GM21423 (cell line): ENCODE measurements around the gene KLF16.
"Not testable (repeated sequence)": the region's sequence is repeated elsewhere in the genome, so short reads cannot be mapped to it uniquely, and the experiment has no call there.

Experiments
- ATAC-seq: cut with Tn5 transposase; IDR thresholded peaks from one replicate; pipeline ENCODE4 v1.9.1; 2021; ENCODE audit warnings: mild to moderate bottlenecking, moderate library complexity; ENCODE audit not compliant: unreplicated experiment

KLF16 gene

DNA sequence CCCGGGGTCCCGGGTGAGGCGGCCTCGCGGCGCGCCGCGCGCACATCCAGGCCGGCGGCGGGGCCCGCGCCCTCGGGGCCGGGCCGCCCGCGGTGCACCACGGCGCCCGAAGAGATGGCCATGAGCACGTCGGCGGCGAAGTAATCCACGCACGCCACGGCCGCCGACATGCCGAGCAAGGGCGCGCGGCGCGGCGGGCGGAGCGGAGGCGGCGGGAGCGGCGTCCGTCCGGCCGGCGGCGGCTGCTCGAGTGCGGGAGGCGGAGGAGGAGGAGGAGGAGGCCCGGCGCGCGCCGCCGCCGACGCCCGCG lies at the start of gene KLF16:
KLF16 (minus strand) TSS at position 252 of the 310 bp plus-strand sequence; CDS start at position 170, 82 bp downstream.
- no peak for ATAC-seq

DNA sequence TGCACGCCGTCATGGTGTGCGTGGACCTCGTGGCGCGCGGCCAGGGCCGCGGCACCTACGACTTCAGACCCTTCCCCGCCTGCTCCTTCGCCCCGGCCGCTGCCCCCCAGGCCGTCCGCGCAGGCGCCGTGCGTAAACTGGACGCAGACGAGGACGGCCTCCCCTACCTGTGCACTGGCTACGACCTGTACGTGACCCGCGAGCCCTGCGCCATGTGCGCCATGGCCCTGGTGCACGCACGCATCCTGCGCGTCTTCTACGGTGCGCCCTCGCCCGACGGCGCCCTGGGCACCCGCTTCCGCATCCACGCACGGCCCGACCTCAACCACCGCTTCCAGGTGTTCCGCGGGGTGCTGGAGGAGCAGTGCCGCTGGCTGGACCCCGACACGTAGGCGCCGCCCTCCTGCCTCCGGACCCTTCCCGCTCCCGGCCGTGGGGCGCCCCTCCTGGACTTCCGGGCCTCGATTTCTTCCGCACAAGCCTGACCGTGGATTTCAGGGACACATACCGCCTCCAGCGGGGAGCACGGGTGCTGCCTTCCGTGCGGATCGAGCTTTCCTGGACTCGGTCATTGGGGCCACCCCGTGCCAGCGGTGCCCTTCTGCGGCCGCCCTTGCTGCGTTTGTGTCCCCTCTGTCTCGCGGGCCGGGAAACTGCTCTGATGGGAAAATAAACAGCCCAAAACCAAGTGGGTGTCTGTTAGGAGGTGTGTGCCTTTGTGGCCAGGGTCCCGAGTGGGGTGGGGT lies 49.6 kb upstream of the KLF16 start:
- ATAC-seq = no peak

DNA sequence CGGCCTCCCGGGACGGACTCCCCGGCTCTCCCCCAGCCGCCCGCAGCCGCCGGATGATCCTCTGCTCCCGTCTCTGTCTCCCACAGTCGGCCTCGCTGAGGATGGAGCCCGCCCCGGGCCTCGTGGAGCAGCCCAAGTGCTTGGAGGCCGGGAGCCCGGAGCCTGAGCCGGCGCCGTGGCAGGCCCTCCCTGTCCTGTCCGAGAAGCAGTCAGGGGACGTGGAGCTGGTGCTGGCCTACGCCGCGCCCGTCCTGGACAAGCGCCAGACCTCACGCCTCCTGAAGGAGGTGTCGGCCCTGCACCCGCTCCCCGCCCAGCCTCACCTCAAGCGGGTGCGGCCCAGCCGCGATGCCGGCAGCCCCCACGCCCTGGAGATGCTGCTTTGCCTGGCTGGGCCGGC lies 48.6 kb upstream of the KLF16 start:
- ATAC-seq = no peak

DNA sequence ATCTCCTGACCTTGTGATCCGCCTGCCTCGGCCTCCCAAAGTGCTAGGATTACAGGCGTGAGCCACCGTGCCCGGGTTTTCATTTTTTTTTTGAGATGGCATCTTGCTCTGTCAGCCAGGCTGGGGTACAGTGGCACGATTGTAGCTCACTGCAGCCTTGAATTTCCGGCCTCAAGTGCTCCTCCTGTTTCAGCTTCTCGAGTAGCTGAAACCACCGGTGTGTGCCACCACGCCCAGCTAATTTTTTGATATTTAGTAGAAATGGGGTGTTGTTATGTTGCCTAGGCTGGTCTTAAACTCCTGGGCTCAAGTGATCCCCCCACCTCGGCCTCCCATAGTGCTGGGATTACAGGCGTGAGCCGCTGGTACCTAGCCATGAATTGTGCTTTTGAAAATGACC lies 47.7 kb upstream of the KLF16 start:
- ATAC-seq = no peak

DNA sequence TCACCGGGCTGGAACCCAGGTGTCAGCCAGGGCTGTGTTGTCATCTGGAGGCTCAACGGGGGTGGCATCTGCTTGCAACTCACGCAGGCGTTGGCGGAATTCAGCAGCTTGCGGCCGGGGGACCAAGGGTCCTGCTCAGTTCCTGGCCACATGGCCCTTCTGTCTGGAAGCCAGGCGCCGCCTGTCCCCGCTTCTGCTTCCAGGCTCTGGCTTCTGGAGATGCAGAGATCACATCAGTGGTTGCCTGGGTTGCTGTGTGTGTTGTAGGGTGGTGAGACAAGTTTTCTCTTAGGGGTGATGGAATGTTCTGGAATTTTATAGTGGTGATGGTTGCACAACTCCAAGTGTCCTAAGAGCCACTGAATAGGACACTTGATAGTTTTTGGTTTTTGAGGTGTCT lies 46.8 kb upstream of the KLF16 start:
- no peak for ATAC-seq

DNA sequence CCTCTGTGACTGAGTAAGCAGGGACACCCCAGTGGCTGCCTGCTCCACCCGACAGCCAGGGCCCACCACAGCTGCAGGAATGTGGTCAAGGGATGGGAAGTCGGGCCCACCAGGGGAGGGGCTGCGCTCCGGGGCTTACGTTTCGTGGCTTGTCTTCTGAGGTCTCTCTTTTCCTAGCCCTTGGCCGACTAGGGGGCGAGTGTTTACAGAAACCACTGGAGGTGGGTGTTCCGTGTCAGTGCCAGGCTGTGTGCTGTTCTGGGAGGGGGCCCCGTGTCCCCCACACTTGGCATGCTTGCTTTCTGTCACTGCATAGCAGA lies 46.3 kb upstream of the KLF16 start:
- ATAC-seq = no peak

DNA sequence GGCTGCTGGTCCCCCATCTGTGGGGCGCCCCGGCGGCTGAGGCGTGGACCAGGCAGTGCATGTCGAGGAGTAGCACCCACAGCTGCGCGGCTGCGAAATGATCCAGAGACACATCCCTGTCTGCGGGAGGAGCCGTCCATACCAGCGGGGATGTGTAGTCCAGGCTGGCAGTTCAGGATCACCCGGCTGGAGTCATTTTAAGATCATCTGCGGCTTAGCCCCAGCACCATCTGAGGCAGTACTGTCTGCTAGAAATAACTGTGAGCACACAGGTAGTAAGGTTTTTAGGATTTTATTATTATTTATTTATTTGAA lies 44.9 kb upstream of the KLF16 start:
- no peak for ATAC-seq

DNA sequence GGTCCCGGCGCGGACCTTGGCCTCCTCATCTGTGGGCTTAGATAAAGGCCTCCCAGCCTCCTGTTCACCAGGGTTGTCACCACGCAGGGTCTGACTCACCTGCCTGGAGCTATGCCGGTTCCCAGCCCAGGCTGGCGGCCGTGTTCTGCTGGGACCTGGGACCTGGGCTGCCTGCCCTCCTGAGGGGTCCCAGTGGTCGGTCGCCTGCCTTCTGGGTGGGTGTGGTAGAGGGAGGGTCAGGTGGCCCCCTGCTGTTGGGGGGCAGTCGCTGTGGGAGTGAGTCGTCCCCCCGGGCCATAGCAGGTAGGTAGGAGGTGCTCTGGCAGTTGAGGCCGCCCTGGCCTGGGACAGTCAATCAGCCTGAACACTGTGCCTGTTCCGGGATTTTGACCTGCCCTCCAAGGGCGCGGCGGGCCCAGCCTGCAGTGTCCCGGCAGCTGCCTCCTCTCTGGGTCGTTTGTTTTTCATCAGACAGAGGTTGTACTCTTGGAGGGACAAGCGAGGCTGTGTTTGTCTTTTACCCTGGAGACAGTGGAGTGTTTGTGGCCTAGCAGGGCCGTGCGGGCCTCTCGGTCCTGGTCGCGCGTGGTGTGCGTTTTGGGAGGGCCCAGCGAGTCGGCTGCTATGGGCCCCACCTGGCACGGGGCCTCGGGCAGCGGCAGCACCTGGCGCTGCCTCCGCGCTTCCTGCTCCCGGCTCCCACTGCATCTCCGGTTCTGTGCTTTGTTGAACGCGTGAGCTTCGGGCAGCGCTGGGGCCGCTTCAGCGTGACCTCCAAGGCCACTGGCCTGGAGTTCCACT lies 44.4 kb upstream of the KLF16 start:
- ATAC-seq = no peak

DNA sequence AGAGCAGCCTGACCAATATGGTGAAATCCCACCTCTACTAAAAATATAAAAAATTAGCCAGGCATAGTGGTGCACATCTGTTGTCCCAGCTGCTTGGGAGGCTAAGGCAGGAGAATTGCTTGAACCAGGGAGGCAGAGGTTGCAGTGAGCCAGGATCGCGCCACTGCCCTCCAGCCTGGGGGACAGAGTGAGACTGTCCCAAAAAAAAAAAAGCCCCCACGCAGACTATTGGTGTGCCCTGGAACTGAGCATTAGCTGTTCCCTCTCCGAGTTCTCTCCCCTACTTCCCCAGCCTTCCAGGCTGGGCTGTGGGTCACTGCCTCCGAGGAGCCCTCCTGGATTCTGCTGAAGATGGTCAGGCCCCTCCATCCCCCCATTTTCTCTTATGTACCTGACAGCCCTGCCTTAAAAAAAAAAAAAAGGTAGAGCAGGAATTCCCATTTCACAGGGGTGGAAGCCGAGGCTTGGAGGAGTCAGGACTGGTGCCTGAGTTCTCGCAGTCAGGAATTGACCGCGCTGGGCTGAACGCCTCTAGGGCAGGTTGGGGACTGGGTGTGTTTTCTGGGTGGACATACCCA lies 43.7 kb upstream of the KLF16 start:
- ATAC-seq = no peak

DNA sequence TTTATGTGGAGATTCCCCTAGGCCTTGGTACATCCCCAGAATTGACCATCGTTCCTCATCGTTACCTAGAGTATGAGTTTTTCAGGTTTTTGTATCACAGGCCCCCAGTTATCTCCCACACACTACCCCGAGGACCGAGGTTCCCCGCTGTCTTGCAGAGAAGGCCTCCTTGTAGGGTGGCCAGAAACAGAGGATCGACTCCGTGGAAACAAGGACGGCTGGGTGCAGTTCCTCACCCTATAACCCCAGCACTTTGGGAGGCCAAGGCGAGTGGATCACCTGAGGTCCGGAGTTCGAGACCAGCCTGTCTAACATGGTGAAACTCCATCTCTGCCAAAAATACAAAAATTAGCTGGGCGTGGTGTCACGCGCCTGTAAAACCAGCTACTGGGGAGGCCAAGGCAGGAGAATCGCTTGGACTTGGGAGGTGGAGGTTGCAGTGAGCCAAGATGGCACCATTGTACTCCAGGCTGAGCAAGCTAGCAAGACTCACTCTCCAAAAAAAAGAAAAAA lies 42.5 kb upstream of the KLF16 start:
- ATAC-seq = no peak

DNA sequence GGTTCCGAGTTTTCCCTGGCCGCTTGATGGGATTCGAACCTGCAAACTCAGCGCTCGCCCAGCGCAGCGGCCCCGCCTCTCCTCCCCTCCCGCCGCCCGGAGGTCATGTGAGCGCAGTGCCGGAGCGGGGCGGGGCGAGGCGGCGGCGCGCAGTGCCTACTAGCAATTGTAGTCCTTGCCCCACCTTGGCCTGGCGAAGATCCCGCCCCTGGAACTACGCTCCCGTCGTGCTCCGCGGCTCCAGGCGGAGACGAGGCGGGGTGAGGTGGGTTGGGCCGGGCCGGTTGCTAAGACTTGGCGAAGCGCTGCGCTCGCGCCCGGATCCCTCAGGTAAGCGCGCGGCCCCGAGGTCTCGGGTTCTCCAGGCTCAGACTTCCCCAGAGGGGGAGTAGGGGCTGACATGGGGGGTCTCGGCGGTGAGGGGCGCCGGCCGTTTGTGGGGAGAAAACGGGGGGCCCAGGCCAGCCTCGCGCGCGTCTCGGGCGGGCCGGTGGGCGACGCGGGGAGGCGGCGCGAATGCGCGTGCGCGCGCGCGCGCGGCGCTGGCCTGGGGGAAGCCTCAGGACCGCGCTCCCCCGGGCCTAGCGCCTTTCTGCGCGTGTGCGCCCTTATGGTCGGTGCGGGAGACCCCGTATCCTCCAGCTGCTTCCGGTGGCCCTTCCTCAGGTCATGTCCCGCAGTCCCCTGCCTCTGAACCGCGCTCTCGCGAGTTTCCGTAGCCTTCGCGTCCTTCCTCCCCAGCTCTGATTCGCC lies 41.9 kb upstream of the KLF16 start, which contains the start of the genes ADAT3 and SCAMP4:
ADAT3 (plus strand) TSS at position 290 of the 753 bp plus-strand sequence. CDS start 6,649 bp downstream, outside the sequence.
SCAMP4 (plus strand) TSS at position 290 of the 753 bp plus-strand sequence. CDS start 9,621 bp downstream, outside the sequence.
- ATAC-seq = peak; percentile 77

DNA sequence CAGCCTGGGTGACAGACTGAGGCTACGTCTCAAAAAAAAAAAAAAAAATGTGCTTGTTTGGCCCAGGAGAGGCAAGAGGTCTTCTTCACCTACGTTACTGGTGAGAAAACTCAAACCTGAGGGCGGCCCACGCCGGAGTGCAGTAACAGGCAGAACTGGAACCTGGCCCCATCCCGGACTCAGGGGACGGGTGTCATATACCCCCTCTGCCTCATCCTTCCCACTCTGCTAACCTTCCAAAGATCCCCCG lies 41.4 kb upstream of the KLF16 start:
- no peak for ATAC-seq

DNA sequence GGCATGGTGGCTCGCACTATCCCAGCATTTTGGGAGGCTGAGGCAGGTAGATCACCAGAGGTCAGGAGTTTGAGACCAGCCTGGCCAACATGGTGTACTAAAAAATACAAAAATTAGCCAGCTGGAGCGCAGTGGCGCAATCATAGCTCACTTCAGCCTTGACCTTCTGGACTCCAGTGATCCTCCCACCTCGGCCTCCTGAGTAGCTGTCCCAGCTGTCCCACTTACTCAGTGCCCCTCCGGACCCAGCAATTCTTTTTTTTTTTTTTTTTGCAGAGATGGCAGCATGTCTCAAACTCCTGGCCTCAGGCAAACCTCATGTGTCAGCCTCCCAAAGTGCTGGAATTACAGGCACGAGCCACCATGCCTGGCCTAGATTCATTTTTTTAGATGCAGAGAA lies 39.5 kb upstream of the KLF16 start:
- ATAC-seq = no peak

DNA sequence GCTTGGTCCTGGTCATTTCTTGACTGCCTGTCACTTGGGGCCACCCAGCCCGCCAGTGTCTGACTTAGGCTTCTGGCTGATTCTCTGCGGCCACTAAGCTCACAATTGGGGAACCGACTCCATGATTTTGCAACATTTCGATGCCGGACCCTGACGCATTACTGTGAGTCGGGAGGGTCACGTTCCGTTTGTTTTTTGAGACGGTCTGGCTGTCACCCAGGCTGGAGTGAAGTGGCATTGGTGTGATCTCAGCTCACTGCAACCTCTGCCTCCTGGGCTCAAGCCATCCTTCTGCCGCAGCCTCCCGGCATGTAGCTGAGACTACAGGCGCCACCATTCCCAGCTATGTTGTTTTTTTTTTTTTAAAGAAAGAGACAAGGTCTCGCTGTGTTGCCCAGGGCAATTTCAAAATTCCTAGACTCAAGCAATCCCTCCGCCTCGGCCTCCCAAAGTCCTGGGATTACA lies 38.6 kb upstream of the KLF16 start:
- ATAC-seq = no peak

DNA sequence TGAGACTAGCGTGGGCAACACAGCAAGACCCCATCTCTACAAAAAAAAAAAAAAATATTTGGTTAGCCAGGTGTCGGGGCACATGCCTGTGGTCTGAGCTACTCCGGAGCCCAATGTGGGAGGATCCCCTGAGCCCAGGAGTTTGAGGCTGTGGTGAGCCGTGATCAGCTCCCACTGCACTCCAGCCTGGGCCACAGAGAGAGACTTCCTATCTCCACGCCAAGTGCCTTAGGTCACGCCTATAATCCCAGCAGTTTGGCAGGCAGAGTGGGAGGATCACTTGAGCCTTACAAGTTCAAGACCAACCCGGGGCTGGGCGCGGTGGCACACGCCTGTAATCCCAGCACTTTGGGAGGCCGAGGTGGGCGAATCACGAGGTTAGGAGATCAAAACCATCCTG lies 33.1 kb upstream of the KLF16 start:
- no peak for ATAC-seq

DNA sequence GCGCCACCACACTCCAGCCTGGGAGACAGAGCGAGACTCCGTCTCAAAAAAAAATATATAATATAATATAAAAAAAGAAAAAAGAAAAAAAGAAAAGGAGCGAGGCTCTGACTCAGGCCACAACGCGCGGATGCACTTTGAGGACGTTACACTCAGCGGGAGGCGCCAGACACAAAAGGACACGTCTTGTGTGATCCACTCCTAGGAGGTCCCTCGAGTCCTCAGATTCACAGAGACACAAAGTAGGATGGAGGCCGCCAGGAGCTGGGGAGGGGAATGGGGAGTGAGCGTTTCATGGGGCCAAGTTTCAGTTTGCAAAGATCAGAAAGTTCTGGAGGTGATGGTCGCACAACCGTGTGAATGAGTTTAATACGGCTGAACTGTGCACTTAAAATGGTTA lies 30.4 kb upstream of the KLF16 start:
- ATAC-seq = no peak

DNA sequence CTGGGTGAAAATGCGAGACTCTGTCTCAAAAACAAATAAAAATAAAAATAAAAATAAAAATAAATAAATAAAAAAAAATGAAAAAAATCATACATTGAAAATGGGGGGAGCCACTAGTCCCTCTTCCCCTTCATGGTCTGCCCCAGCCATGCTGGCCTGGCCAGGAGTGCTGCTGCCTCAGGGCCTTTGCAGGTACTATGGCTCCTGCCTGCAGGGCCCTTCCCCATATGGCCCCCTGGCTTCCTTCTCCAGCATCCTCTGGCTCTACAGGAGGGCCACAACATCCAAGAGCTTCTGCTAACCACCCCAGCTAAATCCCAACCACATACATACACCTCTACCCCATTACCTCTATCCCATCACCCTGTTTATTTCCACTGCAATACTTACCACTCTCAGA lies 26.5 kb upstream of the KLF16 start:
- ATAC-seq = no peak

DNA sequence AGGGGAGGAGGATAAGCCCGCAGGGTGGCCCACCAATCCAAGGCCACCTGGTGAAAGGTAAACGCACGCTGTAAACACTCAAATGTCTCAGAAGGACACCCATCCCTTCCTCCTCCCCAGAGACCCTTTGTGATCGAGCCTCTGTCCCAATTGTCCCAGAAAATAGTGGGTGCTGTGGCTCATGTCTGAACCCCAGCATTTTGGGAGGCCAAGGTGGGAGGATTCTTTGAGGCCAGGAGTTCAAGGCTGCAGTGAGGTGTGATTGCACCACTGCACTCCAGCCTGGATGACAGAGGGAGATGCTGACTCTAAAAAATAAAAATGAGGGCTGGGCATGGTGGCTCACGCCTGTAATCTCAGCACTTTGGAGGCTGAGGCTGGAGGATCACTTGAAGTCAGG lies 25.0 kb upstream of the KLF16 start:
- no peak for ATAC-seq

DNA sequence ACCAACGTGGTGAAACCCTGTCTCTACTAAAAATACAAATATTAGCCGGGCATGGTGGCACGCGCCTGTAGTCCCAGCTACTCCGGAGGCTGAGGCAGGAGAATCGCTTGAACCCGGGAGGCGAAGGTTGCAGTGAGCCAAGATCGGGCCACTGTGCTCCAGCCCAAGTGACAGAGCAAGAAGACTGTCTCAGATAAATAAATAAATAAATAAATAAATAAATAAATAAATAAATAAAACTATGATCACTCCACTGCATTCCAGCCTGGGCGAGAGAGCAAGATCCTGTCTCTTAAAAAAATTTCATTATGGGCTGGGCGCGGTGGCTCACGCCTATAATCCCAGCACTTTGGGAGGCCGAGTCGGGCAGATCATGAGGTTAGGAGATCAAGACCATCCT lies 23.0 kb upstream of the KLF16 start:
- not testable (repeated sequence) for ATAC-seq

DNA sequence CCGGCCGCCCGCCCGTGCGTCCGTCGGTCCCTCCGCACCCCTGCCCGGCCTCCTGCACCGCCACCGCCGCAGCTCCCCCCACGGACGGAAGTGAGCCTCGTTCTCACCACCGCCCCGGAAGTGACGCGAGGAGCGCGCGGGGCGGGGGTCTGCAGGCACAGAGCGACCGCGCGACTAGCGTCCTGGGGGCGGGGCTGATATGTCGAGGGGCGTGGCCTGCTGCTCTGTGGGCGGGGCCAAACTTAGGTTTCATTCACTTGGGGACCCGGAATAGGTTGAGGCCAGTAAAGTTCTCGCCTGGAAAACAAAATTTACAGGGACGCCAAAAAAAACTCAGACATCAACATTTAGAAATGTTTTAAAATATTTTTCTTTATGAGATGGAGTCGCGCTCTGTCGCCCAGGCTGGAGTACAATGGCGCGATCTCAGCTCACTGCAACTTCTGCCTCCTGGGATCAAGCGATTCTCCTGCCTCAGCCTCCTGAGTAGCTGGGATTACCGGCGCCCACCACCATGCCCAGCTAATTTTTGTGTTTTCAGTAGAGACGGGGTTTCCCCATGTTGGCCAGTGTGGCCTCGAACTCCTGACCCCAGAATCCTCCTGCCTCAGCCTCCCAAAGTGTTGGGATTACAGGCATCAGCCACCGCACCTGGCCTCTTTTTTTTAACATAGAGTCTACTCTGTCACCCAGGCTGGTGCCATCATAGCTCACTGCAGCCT lies 22.2 kb upstream of the KLF16 start, which contains the start of gene ABHD17A:
ABHD17A (minus strand) TSS at position 99 of the 722 bp plus-strand sequence. CDS start 3,930 bp downstream, outside the sequence.
- ATAC-seq = peak; percentile 75
